Calu3 (cell line): ENCODE results near the gene ARSJ. TPM values are rescaled to one million over a fixed set of nuclear protein-coding genes. Genes with fewer than 3 reads are reported as not detected.

Experiments
- BruUV-seq: library from RNA; stranded (reverse); fragments of 400-500 nt; replicated peaks from 2 replicates; lab custom pipeline; 2021; lab: Mats Ljungman, UMichigan
- CTCF ChIA-PET: fragments of 300-600 bp; sonication (Branson Sonifier 250); formaldehyde crosslinking; loops from one replicate; lab custom pipeline; 2022; ENCODE audit warnings: antibody characterized with exemption; lab: Charles Lee
- DNase-seq: peaks from one replicate; pipeline ENCODE4 v3.0.0; 2022
- H3K27ac Mint-ChIP-seq: one replicate; pipeline ENCODE4 v1.8.0; 2022; ENCODE audit warnings: mixed read lengths; ENCODE audit not compliant: unreplicated experiment
- H3K27me3 Mint-ChIP-seq: one replicate; pipeline ENCODE4 v1.8.0; 2022; ENCODE audit warnings: mixed read lengths; ENCODE audit not compliant: unreplicated experiment
- H3K36me3 Mint-ChIP-seq: one replicate; pipeline ENCODE4 v1.8.0; 2022; ENCODE audit warnings: mild to moderate bottlenecking, moderate library complexity, mixed read lengths; ENCODE audit not compliant: insufficient read depth, unreplicated experiment
- H3K4me1 Mint-ChIP-seq: one replicate; pipeline ENCODE4 v1.8.0; 2022; ENCODE audit warnings: mild to moderate bottlenecking, low read depth, mixed read lengths; ENCODE audit not compliant: unreplicated experiment
- H3K4me3 Mint-ChIP-seq: one replicate; pipeline ENCODE4 v1.8.0; 2022; ENCODE audit warnings: mild to moderate bottlenecking, low read depth, moderate library complexity, mixed read lengths; ENCODE audit not compliant: unreplicated experiment
- H3K9me3 Mint-ChIP-seq: one replicate; pipeline ENCODE4 v1.8.0; 2022; ENCODE audit warnings: low read depth, mixed read lengths; ENCODE audit not compliant: unreplicated experiment
- intact Hi-C: fragments of 100-400 bp; cut with micrococcal nuclease; formaldehyde crosslinking; loops from one replicate; pipeline ENCODE4 v1.10.0; 2022; ENCODE audit not compliant: unreplicated experiment
- total RNA-seq: library from RNA; stranded (reverse); gene quantifications from 2 replicates; pipeline ENCODE4 v1.2.3, GENCODE V29; 2022
- TF ChIP-seq, protein P1 (sequence below): fragments of 200-600 bp; IDR thresholded peaks from one replicate; pipeline ENCODE4 v1.8.0; 2022; ENCODE audit warnings: antibody characterized with exemption; ENCODE audit not compliant: unreplicated experiment

The ARSJ gene
- total RNA-seq, 1 experiment from 2014 or later: 12.5 TPM

DNA sequence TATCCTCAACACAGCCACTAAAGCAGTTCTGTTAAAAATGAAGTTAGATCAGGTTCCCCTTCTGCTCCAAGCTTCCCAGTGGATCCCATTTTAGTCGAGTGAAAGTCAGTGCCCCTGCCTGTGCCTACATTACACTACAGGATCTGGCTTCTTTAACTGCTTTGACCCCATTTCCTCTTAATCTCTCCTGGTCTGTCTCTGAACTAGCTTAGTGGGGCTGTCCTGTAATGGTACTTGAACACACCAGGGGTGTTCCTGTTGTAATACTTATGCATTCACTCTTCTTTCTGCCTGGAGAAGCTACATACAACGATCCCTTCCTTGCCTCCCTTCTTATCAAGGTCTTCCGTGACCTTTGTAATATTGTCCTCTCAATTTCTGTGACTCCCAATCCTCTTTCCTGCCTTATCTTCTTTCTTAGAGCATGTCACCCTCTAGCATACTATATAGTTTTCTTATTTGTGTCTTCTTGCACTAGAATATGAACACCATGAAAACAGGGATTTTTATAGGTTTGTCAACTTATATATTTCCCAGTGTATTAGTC, 16.7 kb downstream of the ARSJ start:
- peaks cover 19% of the 10 kb centered on the region for H3K36me3 Mint-ChIP-seq
- TF ChIP-seq, protein P1, sequence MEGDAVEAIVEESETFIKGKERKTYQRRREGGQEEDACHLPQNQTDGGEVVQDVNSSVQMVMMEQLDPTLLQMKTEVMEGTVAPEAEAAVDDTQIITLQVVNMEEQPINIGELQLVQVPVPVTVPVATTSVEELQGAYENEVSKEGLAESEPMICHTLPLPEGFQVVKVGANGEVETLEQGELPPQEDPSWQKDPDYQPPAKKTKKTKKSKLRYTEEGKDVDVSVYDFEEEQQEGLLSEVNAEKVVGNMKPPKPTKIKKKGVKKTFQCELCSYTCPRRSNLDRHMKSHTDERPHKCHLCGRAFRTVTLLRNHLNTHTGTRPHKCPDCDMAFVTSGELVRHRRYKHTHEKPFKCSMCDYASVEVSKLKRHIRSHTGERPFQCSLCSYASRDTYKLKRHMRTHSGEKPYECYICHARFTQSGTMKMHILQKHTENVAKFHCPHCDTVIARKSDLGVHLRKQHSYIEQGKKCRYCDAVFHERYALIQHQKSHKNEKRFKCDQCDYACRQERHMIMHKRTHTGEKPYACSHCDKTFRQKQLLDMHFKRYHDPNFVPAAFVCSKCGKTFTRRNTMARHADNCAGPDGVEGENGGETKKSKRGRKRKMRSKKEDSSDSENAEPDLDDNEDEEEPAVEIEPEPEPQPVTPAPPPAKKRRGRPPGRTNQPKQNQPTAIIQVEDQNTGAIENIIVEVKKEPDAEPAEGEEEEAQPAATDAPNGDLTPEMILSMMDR: no peak
- H3K27ac Mint-ChIP-seq: peak overlapping the region; percentile 96
- intact Hi-C loops: no loop called here
- BruUV-seq: no TSS peak
- CTCF ChIA-PET: no interaction called here
- peaks cover 51% of the 10 kb centered on the region for H3K4me1 Mint-ChIP-seq
- H3K4me3 Mint-ChIP-seq: peak overlapping the region; percentile 29
- no peaks in the 10 kb centered on the region for H3K27me3 Mint-ChIP-seq
- DNase-seq: no peak
- H3K9me3 Mint-ChIP-seq: peaks cover 6% of the 10 kb centered on the region

DNA sequence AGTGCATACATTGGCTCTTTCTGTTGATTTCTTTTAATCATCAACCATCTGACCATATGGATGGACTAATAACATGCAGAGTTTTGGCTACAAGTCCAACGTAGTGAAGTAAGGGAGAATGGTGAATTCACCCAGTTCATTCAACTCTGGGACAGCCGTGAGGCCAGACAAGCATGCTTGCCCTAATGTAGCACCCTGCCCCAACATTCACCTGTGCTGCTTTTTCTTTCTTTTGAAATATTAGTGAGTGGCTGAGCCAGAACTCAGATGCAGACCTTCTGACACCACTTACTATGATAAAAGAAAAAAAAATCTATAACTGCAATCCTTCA, 17.5 kb downstream of the ARSJ start:
- Mint-ChIP-seq H3K4me1 (peaks cover 54% of the 10 kb centered on the region), H3K4me3 (peak overlapping the region; percentile 10), H3K9me3 (peaks cover 6% of the 10 kb centered on the region), H3K36me3 (peaks cover 19% of the 10 kb centered on the region), H3K27me3 (no peaks in the 10 kb centered on the region), H3K27ac (peak overlapping the region; percentile 96)
- CTCF ChIA-PET: no interaction called here
- DNase-seq: no peak
- TF ChIP-seq, protein P1: no peak
- BruUV-seq: no TSS peak
- intact Hi-C loops: no loop called here

DNA sequence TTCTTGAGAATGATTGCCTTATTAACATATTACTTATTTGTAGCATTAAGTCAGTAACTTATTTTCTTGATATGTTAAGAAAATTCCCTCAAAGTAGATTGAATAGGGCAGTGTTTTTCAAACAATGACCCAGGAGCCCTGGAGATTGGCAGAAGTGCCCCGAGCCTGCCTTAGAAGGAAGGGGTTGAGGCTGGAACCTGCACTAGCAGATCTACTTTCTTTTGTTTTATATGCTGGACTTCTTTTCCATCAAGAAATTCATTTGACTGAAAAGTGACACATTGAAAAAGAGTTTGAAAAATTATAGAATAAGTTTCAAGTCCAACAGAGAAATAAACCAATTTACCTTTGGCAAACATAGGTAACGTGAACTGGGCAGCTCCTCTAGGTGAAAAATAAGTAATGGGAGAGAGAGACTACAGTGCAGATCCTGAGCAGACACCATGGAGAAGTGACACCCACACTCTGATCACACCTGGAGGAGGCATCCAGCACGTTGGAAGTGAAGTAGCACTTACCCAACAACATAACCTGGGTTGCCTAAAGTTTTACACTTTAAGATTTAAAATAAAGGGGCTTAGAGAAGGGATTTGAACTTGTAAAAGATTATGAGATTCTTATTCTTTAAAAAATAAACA, 18.6 kb downstream of the ARSJ start:
- Mint-ChIP-seq H3K4me1 (peaks cover 66% of the 10 kb centered on the region), H3K27ac (peak overlapping the region; percentile 96), H3K9me3 (peaks cover 6% of the 10 kb centered on the region), H3K27me3 (no peaks in the 10 kb centered on the region), H3K36me3 (peaks cover 19% of the 10 kb centered on the region), H3K4me3 (peak overlapping the region; percentile 10)
- TF ChIP-seq, protein P1: no peak
- no TSS peak for BruUV-seq
- no peak for DNase-seq
- CTCF ChIA-PET: interaction anchor here (1.1 kb wide), 1 partner anchor 19 kb away, joined by 3 read pairs; the partner anchor contains the start of gene ARSJ
- intact Hi-C loops: no loop called here

DNA sequence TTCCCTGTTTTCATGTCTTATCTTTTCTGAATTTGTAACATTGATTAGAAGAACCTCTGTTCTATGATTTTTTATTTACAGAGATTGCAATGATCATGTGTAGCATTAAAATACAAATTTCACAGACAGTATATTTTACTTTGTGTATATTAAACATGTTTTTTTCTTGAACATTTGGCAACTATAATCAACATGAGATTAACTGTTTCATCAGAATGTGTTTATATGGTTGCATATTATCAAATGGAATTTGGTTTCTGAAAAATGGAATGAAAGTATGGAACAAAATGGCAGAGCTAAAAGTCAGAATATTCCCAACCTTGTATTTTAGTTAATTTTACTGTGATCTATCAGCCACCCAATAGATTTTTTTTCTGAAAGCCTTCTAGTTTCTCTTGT, 19.9 kb downstream of the ARSJ start:
- DNase-seq: no peak
- H3K9me3 Mint-ChIP-seq: peaks cover 6% of the 10 kb centered on the region
- peak overlapping the region; percentile 57 for H3K4me3 Mint-ChIP-seq
- intact Hi-C loops: loop anchor here (2.0 to 5.0 kb wide), 3 partner anchors 17 to 223 kb away; no protein-coding TSS in a partner anchor
- peaks cover 19% of the 10 kb centered on the region for H3K36me3 Mint-ChIP-seq
- CTCF ChIA-PET: interaction anchor here (0.7 to 1.7 kb wide), 3 partner anchors 12 to 419 kb away, joined by 3 to 7 read pairs (median 3); partner anchors contain the start of gene ARSJ
- TSS peak; percentile 86 for BruUV-seq
- peaks cover 73% of the 10 kb centered on the region for H3K4me1 Mint-ChIP-seq
- TF ChIP-seq, protein P1: no peak
- no peaks in the 10 kb centered on the region for H3K27me3 Mint-ChIP-seq
- peak overlapping the region; percentile 96 for H3K27ac Mint-ChIP-seq
